ENCODE results near the gene MLYCD.

MLYCD gene

GRCh38 chr16:83964684-83965443, 65.9 kb downstream of the MLYCD start:
- Histone ChIP-seq H3K4me1 (ENCODE audit: control insufficient read depth, insufficient read depth, low read length, unreplicated experiment) (no peaks in the 10 kb centered on the region), H3K27ac (ENCODE audit: low read depth, low read length) (no peak overlapping the region), H3K4me3 (ENCODE audit: low read depth, low read length) (no peak overlapping the region), H3K36me3 (ENCODE audit: insufficient read depth, low read length) (peaks cover 2% of the 10 kb centered on the region; the same call in 1 of the 2 replicates), H3K79me2 (ENCODE audit: control insufficient read depth, insufficient read depth, low read length, unreplicated experiment) (no peaks in the 10 kb centered on the region), H3K27me3 (ENCODE audit: insufficient read depth, low read length) (peaks cover 6% of the 10 kb centered on the region; the same call in 1 of the 2 replicates), H2AFZ (ENCODE audit: low read length, unreplicated experiment) (no peak overlapping the region)

GRCh38 chr16:83965444-83966152, 66.7 kb downstream of the MLYCD start:
- no peaks in the 10 kb centered on the region for H3K79me2 ChIP-seq (ENCODE audit: control insufficient read depth, insufficient read depth, low read length, unreplicated experiment)
- H3K4me1 ChIP-seq (ENCODE audit: control insufficient read depth, insufficient read depth, low read length, unreplicated experiment): no peaks in the 10 kb centered on the region
- no peak overlapping the region for H3K4me3 ChIP-seq (ENCODE audit: low read depth, low read length)
- no peak overlapping the region for H3K27ac ChIP-seq (ENCODE audit: low read depth, low read length)
- no peak overlapping the region for H2AFZ ChIP-seq (ENCODE audit: low read length, unreplicated experiment)
- no peaks in the 10 kb centered on the region for H3K36me3 ChIP-seq (ENCODE audit: insufficient read depth, low read length)
- H3K27me3 ChIP-seq (ENCODE audit: insufficient read depth, low read length): peaks cover 6% of the 10 kb centered on the region; the same call in 1 of the 2 replicates

- Histone ChIP-seq H3K4me1 (ENCODE audit: control insufficient read depth, insufficient read depth, low read length, unreplicated experiment) (no peaks in the 10 kb centered on the region), H3K27me3 (ENCODE audit: insufficient read depth, low read length) (peaks cover 6% of the 10 kb centered on the region; the same call in 1 of the 2 replicates)
These were observed 67.3 kb downstream of the MLYCD start for GRCh38 chr16:83966153-83966696.

GRCh38 chr16:83967091-83967490, 68.2 kb downstream of the MLYCD start:
- Histone ChIP-seq H3K4me3 (ENCODE audit: low read depth, low read length) (no peak overlapping the region), H3K79me2 (ENCODE audit: control insufficient read depth, insufficient read depth, low read length, unreplicated experiment) (no peaks in the 10 kb centered on the region), H3K4me1 (ENCODE audit: control insufficient read depth, insufficient read depth, low read length, unreplicated experiment) (no peaks in the 10 kb centered on the region), H3K27me3 (ENCODE audit: insufficient read depth, low read length) (peaks cover 6% of the 10 kb centered on the region; the same call in 1 of the 2 replicates), H3K36me3 (ENCODE audit: insufficient read depth, low read length) (no peaks in the 10 kb centered on the region), H2AFZ (ENCODE audit: low read length, unreplicated experiment) (no peak overlapping the region), H3K27ac (ENCODE audit: low read depth, low read length) (no peak overlapping the region)

More at GRCh38 chr16:83966153-83966696, 67.3 kb downstream of the MLYCD start:
- Histone ChIP-seq H3K79me2 (ENCODE audit: control insufficient read depth, insufficient read depth, low read length, unreplicated experiment) (no peaks in the 10 kb centered on the region), H2AFZ (ENCODE audit: low read length, unreplicated experiment) (no peak overlapping the region), H3K4me3 (ENCODE audit: low read depth, low read length) (no peak overlapping the region), H3K27ac (ENCODE audit: low read depth, low read length) (no peak overlapping the region), H3K36me3 (ENCODE audit: insufficient read depth, low read length) (no peaks in the 10 kb centered on the region)

GRCh38 chr16:83967838-83968305, 69.0 kb downstream of the MLYCD start, which contains the start of gene NECAB2:
TSS of gene NECAB2 (plus strand) at chr16:83968244. CDS start at chr16:83968649, 405 bp downstream.
- peaks cover 6% of the 10 kb centered on the region; the same call in 1 of the 2 replicates for H3K27me3 ChIP-seq (ENCODE audit: insufficient read depth, low read length)
- no peaks in the 10 kb centered on the region for H3K4me1 ChIP-seq (ENCODE audit: control insufficient read depth, insufficient read depth, low read length, unreplicated experiment)
- no peaks in the 10 kb centered on the region for H3K36me3 ChIP-seq (ENCODE audit: insufficient read depth, low read length)
- H2AFZ ChIP-seq (ENCODE audit: low read length, unreplicated experiment): no peak within 1 kb of the TSS
- peak within 1 kb of the TSS; percentile 68; the same call in 1 of the 2 replicates for H3K4me3 ChIP-seq (ENCODE audit: low read depth, low read length)
- H3K27ac ChIP-seq (ENCODE audit: low read depth, low read length): no peak within 1 kb of the TSS
- H3K79me2 ChIP-seq (ENCODE audit: control insufficient read depth, insufficient read depth, low read length, unreplicated experiment): no peaks in the 10 kb centered on the region

- peak overlapping the region; percentile 68; the same call in 1 of the 2 replicates for H3K4me3 ChIP-seq (ENCODE audit: low read depth, low read length)
- no peak overlapping the region for H3K27ac ChIP-seq (ENCODE audit: low read depth, low read length)
These were observed 69.5 kb downstream of the MLYCD start for GRCh38 chr16:83968306-83968851.

GRCh38 chr16:83968891-83969649, 70.2 kb downstream of the MLYCD start:
- no peaks in the 10 kb centered on the region for H3K4me1 ChIP-seq (ENCODE audit: control insufficient read depth, insufficient read depth, low read length, unreplicated experiment)
- peaks cover 6% of the 10 kb centered on the region; the same call in 1 of the 2 replicates for H3K27me3 ChIP-seq (ENCODE audit: insufficient read depth, low read length)
- H3K4me3 ChIP-seq (ENCODE audit: low read depth, low read length): no peak overlapping the region

More at GRCh38 chr16:83968306-83968851, 69.5 kb downstream of the MLYCD start:
- H3K79me2 ChIP-seq (ENCODE audit: control insufficient read depth, insufficient read depth, low read length, unreplicated experiment): no peaks in the 10 kb centered on the region
- H2AFZ ChIP-seq (ENCODE audit: low read length, unreplicated experiment): no peak overlapping the region
- no peaks in the 10 kb centered on the region for H3K36me3 ChIP-seq (ENCODE audit: insufficient read depth, low read length)
- H3K4me1 ChIP-seq (ENCODE audit: control insufficient read depth, insufficient read depth, low read length, unreplicated experiment): no peaks in the 10 kb centered on the region
- peaks cover 6% of the 10 kb centered on the region; the same call in 1 of the 2 replicates for H3K27me3 ChIP-seq (ENCODE audit: insufficient read depth, low read length)

GRCh38 chr16:83969771-83970429, 71.0 kb downstream of the MLYCD start:
- H3K27me3 ChIP-seq (ENCODE audit: insufficient read depth, low read length): peaks cover 6% of the 10 kb centered on the region; the same call in 1 of the 2 replicates
- no peaks in the 10 kb centered on the region for H3K36me3 ChIP-seq (ENCODE audit: insufficient read depth, low read length)
- no peak overlapping the region for H3K4me3 ChIP-seq (ENCODE audit: low read depth, low read length)
- H3K27ac ChIP-seq (ENCODE audit: low read depth, low read length): no peak overlapping the region
- H3K4me1 ChIP-seq (ENCODE audit: control insufficient read depth, insufficient read depth, low read length, unreplicated experiment): no peaks in the 10 kb centered on the region
- H3K79me2 ChIP-seq (ENCODE audit: control insufficient read depth, insufficient read depth, low read length, unreplicated experiment): no peaks in the 10 kb centered on the region
- H2AFZ ChIP-seq (ENCODE audit: low read length, unreplicated experiment): no peak overlapping the region

More at GRCh38 chr16:83968891-83969649, 70.2 kb downstream of the MLYCD start:
- Histone ChIP-seq H3K79me2 (ENCODE audit: control insufficient read depth, insufficient read depth, low read length, unreplicated experiment) (no peaks in the 10 kb centered on the region), H3K27ac (ENCODE audit: low read depth, low read length) (no peak overlapping the region), H2AFZ (ENCODE audit: low read length, unreplicated experiment) (no peak overlapping the region), H3K36me3 (ENCODE audit: insufficient read depth, low read length) (no peaks in the 10 kb centered on the region)

- Histone ChIP-seq H3K79me2 (ENCODE audit: control insufficient read depth, insufficient read depth, low read length, unreplicated experiment) (no peaks in the 10 kb centered on the region), H2AFZ (ENCODE audit: low read length, unreplicated experiment) (no peak overlapping the region), H3K4me3 (ENCODE audit: low read depth, low read length) (no peak overlapping the region), H3K36me3 (ENCODE audit: insufficient read depth, low read length) (no peaks in the 10 kb centered on the region), H3K4me1 (ENCODE audit: control insufficient read depth, insufficient read depth, low read length, unreplicated experiment) (no peaks in the 10 kb centered on the region), H3K27ac (ENCODE audit: low read depth, low read length) (no peak overlapping the region), H3K27me3 (ENCODE audit: insufficient read depth, low read length) (peaks cover 6% of the 10 kb centered on the region; the same call in 1 of the 2 replicates)
These were observed 71.5 kb downstream of the MLYCD start for GRCh38 chr16:83970430-83970815.

Data from ACC112 (cell line).